H1 (cell line): ENCODE measurements around the gene PIK3C2G. TPM values are rescaled to one million over a fixed set of nuclear protein-coding genes. Genes with fewer than 3 reads are reported as not detected.

ENCODE experiments used
- CTCF ChIA-PET: fragments of 300-600 bp; sonication (Branson Sonifier 250); formaldehyde crosslinking; loops from one replicate; lab custom pipeline; 2021; ENCODE audit not compliant: partially characterized antibody; lab: Charles Lee
- POLR2A ChIA-PET: fragments of 300-600 bp; sonication (Branson Sonifier 250); formaldehyde crosslinking; loops from one replicate; lab custom pipeline; 2021; ENCODE audit warnings: inconsistent platforms; ENCODE audit not compliant: partially characterized antibody; lab: Charles Lee
- DNase-seq, 2 experiments: peaks; one replicate each; pipeline versions ENCODE4 v3.0.0 to v3.0.0-alpha.2; 2010 to 2022; ENCODE audit warnings: low spot score in 2 of 2, low read depth in 1 of 2, mixed read lengths in 1 of 2
- FAIRE-seq: peaks from 2 replicates; lab custom pipeline; 2011; peaks lifted over from hg19 to GRCh38; lab: Jason Lieb, UNC
- H2AFZ ChIP-seq: 2 replicates; pipeline ENCODE4 v1.8.1; 2012; ENCODE audit warnings: low read length, inconsistent platforms
- H2AK5ac ChIP-seq: 2 replicates; pipeline ENCODE4 v1.6.1; 2013; ENCODE audit warnings: low read depth, low read length
- H2BK120ac ChIP-seq: replicated peaks from 2 replicates; pipeline ENCODE3; 2013; ENCODE audit warnings: low read depth, low read length, inconsistent platforms
- H2BK12ac ChIP-seq: 2 replicates; pipeline ENCODE4 v1.6.1; 2013; ENCODE audit warnings: low read depth, low read length
- H2BK15ac ChIP-seq: 2 replicates; pipeline ENCODE4 v1.6.1; 2013; ENCODE audit warnings: low read length
- H2BK20ac ChIP-seq: 2 replicates; pipeline ENCODE4 v1.6.1; 2013; ENCODE audit warnings: low read length
- H2BK5ac ChIP-seq: 2 replicates; pipeline ENCODE4 v1.6.1; 2013; ENCODE audit warnings: low read depth, low read length
- H3K14ac ChIP-seq: 2 replicates; pipeline ENCODE4 v1.6.1; 2013; ENCODE audit warnings: inconsistent platforms; ENCODE audit not compliant: insufficient read length
- H3K18ac ChIP-seq: 2 replicates; pipeline ENCODE4 v1.6.1; 2013; ENCODE audit warnings: low read length; ENCODE audit errors: extremely low read depth
- H3K23ac ChIP-seq: 2 replicates; pipeline ENCODE4 v1.6.1; 2013; ENCODE audit warnings: inconsistent platforms; ENCODE audit not compliant: insufficient read length
- H3K23me2 ChIP-seq: 2 replicates; pipeline ENCODE4 v1.6.1; 2013; ENCODE audit warnings: low read depth, low read length
- H3K27ac ChIP-seq: 2 replicates; pipeline ENCODE4 v1.6.1; 2011; ENCODE audit warnings: low read depth, low read length, inconsistent platforms
- H3K27me3 ChIP-seq, 4 experiments: replicated peaks in 1 of 4; 1 replicate in 1 of 4; 2 replicates in 3 of 4; pipeline versions ENCODE4 v1.6.1 to v1.8.1; 2011 to 2013; ENCODE audit warnings: low read length in 3 of 4, mild to moderate bottlenecking in 3 of 4, inconsistent platforms in 2 of 4, mixed read lengths in 2 of 4, moderate library complexity in 1 of 4; ENCODE audit not compliant: control insufficient read depth in 3 of 4, insufficient read depth in 3 of 4; ENCODE audit errors: extremely low read depth in 1 of 4
- H3K36me3 ChIP-seq, 4 experiments: 2 replicates each; pipeline versions ENCODE4 v1.6.1 to v1.8.1; 2011 to 2013; ENCODE audit warnings: mild to moderate bottlenecking in 4 of 4, low read length in 3 of 4, moderate library complexity in 2 of 4, control low read depth in 1 of 4, inconsistent platforms in 1 of 4; ENCODE audit not compliant: insufficient read depth in 4 of 4, control insufficient read depth in 2 of 4
- H3K4ac ChIP-seq: replicated peaks from 2 replicates; pipeline ENCODE3; 2013; ENCODE audit warnings: low read length, low read depth, mixed read lengths, inconsistent platforms; ENCODE audit not compliant: insufficient read length
- H3K4me1 ChIP-seq, 4 experiments: replicated peaks in 1 of 4; 1 replicate in 1 of 4; 2 replicates in 3 of 4; pipeline versions ENCODE4 v1.6.1 to v1.8.1; 2011 to 2013; ENCODE audit warnings: low read length in 3 of 4, inconsistent platforms in 2 of 4, mixed read lengths in 1 of 4; ENCODE audit not compliant: insufficient read depth in 4 of 4, control insufficient read depth in 3 of 4
- H3K4me2 ChIP-seq, 2 experiments: 2 replicates each; pipeline versions ENCODE4 v1.6.1 to v1.8.1; 2011 to 2013; ENCODE audit warnings: low read depth in 2 of 2, low read length in 2 of 2, control low read depth in 1 of 2, inconsistent platforms in 1 of 2, mild to moderate bottlenecking in 1 of 2; ENCODE audit not compliant: insufficient read depth in 1 of 2
- H3K4me3 ChIP-seq, 4 experiments: fragments of 200-600, 300-600 bp in 1 of 4; sonication (generic), shearing (Covaris generic), sonication (Bioruptor Twin) in 1 of 4; 2 replicates each; pipeline versions ENCODE4 v1.5.1 to v1.8.1; 2011 to 2016; ENCODE audit warnings: low read length in 4 of 4, low read depth in 3 of 4, control low read depth in 2 of 4, inconsistent platforms in 2 of 4, mild to moderate bottlenecking in 2 of 4, mixed read lengths in 1 of 4, moderate library complexity in 1 of 4; ENCODE audit not compliant: insufficient read depth in 2 of 4; ENCODE audit errors: extremely low read depth in 1 of 4
- H3K56ac ChIP-seq: replicated peaks from 2 replicates; pipeline ENCODE3; 2013; ENCODE audit warnings: low read depth, mild to moderate bottlenecking, mixed read lengths, low read length, inconsistent platforms; ENCODE audit not compliant: insufficient read length
- H3K79me1 ChIP-seq: 2 replicates; pipeline ENCODE4 v1.6.1; 2013; ENCODE audit warnings: low read depth, low read length, control low read depth
- H3K79me2 ChIP-seq, 2 experiments: 2 replicates each; pipeline versions ENCODE4 v1.6.1 to v1.8.1; 2012 to 2013; ENCODE audit warnings: low read length in 2 of 2, mild to moderate bottlenecking in 2 of 2, inconsistent platforms in 1 of 2; ENCODE audit not compliant: insufficient read depth in 2 of 2, control insufficient read depth in 1 of 2
- H3K9ac ChIP-seq, 4 experiments: replicated peaks in 1 of 4; 1 replicate in 1 of 4; 2 replicates in 3 of 4; pipeline versions ENCODE4 v1.6.1 to v1.8.1; 2011 to 2013; ENCODE audit warnings: low read depth in 3 of 4, low read length in 3 of 4, control low read depth in 2 of 4, mild to moderate bottlenecking in 2 of 4, moderate library complexity in 2 of 4, inconsistent platforms in 1 of 4; ENCODE audit errors: extremely low read depth in 1 of 4
- H3K9me3 ChIP-seq, 2 experiments: 2 replicates each; pipeline versions ENCODE4 v1.6.1 to v1.8.1; 2012 to 2013; ENCODE audit warnings: mild to moderate bottlenecking in 2 of 2, moderate library complexity in 2 of 2, control low read depth in 1 of 2, inconsistent platforms in 1 of 2, low read depth in 1 of 2, low read length in 1 of 2, mixed read lengths in 1 of 2; ENCODE audit not compliant: insufficient read depth in 2 of 2
- H4K20me1 ChIP-seq, 2 experiments: replicated peaks in 1 of 2; 2 replicates each; pipeline versions ENCODE3 to v1.8.1; 2011 to 2013; ENCODE audit warnings: inconsistent platforms in 2 of 2, low read length in 2 of 2, mild to moderate bottlenecking in 1 of 2; ENCODE audit not compliant: insufficient read depth in 2 of 2, control insufficient read depth in 1 of 2
- H4K5ac ChIP-seq: 2 replicates; pipeline ENCODE4 v1.6.1; 2013; ENCODE audit warnings: low read length, low read depth, mixed read lengths, inconsistent platforms; ENCODE audit not compliant: insufficient read length
- H4K8ac ChIP-seq: 2 replicates; pipeline ENCODE4 v1.8.0; 2013; ENCODE audit warnings: mild to moderate bottlenecking, moderate library complexity, low read length, inconsistent platforms; ENCODE audit not compliant: insufficient read depth; ENCODE audit errors: extremely low read depth
- H4K91ac ChIP-seq: replicated peaks from 2 replicates; pipeline ENCODE3; 2013; ENCODE audit warnings: low read length, mixed read lengths, inconsistent platforms; ENCODE audit not compliant: insufficient read length
- CEBPB ChIP-seq: IDR thresholded peaks from 2 replicates; pipeline ENCODE4 v1.6.1; 2012; ENCODE audit warnings: low read depth, low read length
- CTCF ChIP-seq, 3 experiments: IDR thresholded peaks; 1 replicate in 2 of 3; 2 replicates in 1 of 3; pipeline versions ENCODE4 v1.5.1 to v1.6.1; 2011; ENCODE audit warnings: low read length in 3 of 3, mild to moderate bottlenecking in 3 of 3, inconsistent platforms in 2 of 3, low read depth in 1 of 3, moderate library complexity in 1 of 3; ENCODE audit not compliant: insufficient read depth in 1 of 3; ENCODE audit errors: control extremely low read depth in 1 of 3
- JUN ChIP-seq: IDR thresholded peaks from 2 replicates; pipeline ENCODE4 v1.6.1; 2011; ENCODE audit warnings: low read depth, mild to moderate bottlenecking, improper control_type of control experiment, low read length
- PHF8 ChIP-seq: fragments of 200-600 bp; sonication (generic); conservative IDR thresholded peaks from 2 replicates; pipeline ENCODE4 v1.7.1; 2012; ENCODE audit warnings: low read depth, mild to moderate bottlenecking, inconsistent platforms, low read length, moderate library complexity
- RAD21 ChIP-seq, 2 experiments: IDR thresholded peaks in 1 of 2; conservative IDR thresholded peaks in 1 of 2; 2 replicates each; pipeline ENCODE4 v1.6.1; 2011; ENCODE audit warnings: low read depth in 2 of 2, low read length in 2 of 2, improper control_type of control experiment in 1 of 2, inconsistent platforms in 1 of 2, mild to moderate bottlenecking in 1 of 2, moderate library complexity in 1 of 2
- TEAD4 ChIP-seq: IDR thresholded peaks from 2 replicates; pipeline ENCODE4 v1.6.1; 2012; ENCODE audit warnings: low read depth, low read length, inconsistent platforms, mixed read lengths
- WGBS, 2 experiments: shearing (Covaris generic) in 1 of 2; methylation state at CpG; one replicate each; pipeline versions ENCODE4 v1.1.6 to v1.1.7; 2013 to 2015; ENCODE audit warnings: low lambda C conversion rate in 2 of 2, mixed read lengths in 2 of 2, inconsistent platforms in 1 of 2, low coverage in 1 of 2, missing lambda C conversion rate in 1 of 2; ENCODE audit not compliant: insufficient replicate concordance in 2 of 2, insufficient coverage in 1 of 2, insufficient read length in 1 of 2; ENCODE audit errors: extremely low coverage in 1 of 2, missing lambda C conversion rate in 1 of 2; 5-methylcytosine and 5-hydroxymethylcytosine counted together
- polyA plus RNA-seq, 7 experiments: library from polyadenylated mRNA; depleted of rRNA in 3 of 7; stranded (reverse) in 5 of 7; unstranded in 2 of 7; fragments of >200 nt in 5 of 7; fragments of 200-250 nt in 2 of 7; gene quantifications; 1 replicate in 5 of 7; 2 replicates in 1 of 7; 4 replicates in 1 of 7; pipeline versions ENCODE4 v1.2.1 to v1.2.3, GENCODE V29; 2011 to 2013; ENCODE audit warnings: missing spikeins in 2 of 7, mixed read lengths in 2 of 7
- total RNA-seq: library from RNA; stranded (reverse); fragmentation: NEBNext Ultra II Directional; extraction: Animal tissue kit (Norgen Biotek cat#: 25700); gene quantifications from 2 replicates; pipeline ENCODE4 v1.2.1, GENCODE V29; 2021

The PIK3C2G gene
- total and polyA plus RNA-seq, 2 of the 8 experiments (the other 6 are each of a cell fraction or from before 2014, with no cell fraction given) = not detected

GRCh38 chr12:18320036-18320617 is 58.8 kb downstream of the PIK3C2G start:
- POLR2A ChIA-PET = no interaction called here
- H3K4me2 ChIP-seq = no peak overlapping the region

More at GRCh38 chr12:18320036-18320617, 58.8 kb downstream of the PIK3C2G start:
- Histone ChIP-seq H2BK12ac (no peak overlapping the region), H3K9ac (no peak overlapping the region), H3K14ac (no peak overlapping the region), H3K18ac (no peak overlapping the region), H4K8ac (no peak overlapping the region), H3K79me2 (no peaks in the 10 kb centered on the region), H3K27ac (no peak overlapping the region), H2BK15ac (no peak overlapping the region), H3K4ac (no peak overlapping the region), H3K79me1 (no peaks in the 10 kb centered on the region), H3K9me3 (no peaks in the 10 kb centered on the region), H2AFZ (no peak overlapping the region), H2BK5ac (no peak overlapping the region), H2AK5ac (no peak overlapping the region), H3K4me3 (no peak overlapping the region), H2BK20ac (no peak overlapping the region), H4K5ac (no peak overlapping the region), H2BK120ac (no peak overlapping the region), H4K20me1 (no peaks in the 10 kb centered on the region), H3K27me3 (no peaks in the 10 kb centered on the region)
- CTCF ChIA-PET = interaction anchor here (0.6 to 5.9 kb wide), 22 partner anchors 10 to 999 kb away, joined by 3 to 53 read pairs (median 4); partner anchors contain the start of gene PIK3C2G
- FAIRE-seq = peak; percentile 100
- DNase-seq = peak in 1 of 2 experiments; percentile 3
- TF ChIP-seq JUN (no peak), CEBPB (peak; percentile 85), TEAD4 (peak; percentile 99), PHF8 (no peak), CTCF (IDR thresholded peaks at IDR 0.05; ENCODE audit: control extremely low read depth in 1 of 3, insufficient read depth in 1 of 3, low read depth in 1 of 3, low read length in 3 of 3) (peak in 1 of 3 experiments; percentile 63; a peak in 2 of 4 replicates), RAD21 (IDR thresholded peaks at IDR 0.05 in 1 of 2, conservative IDR thresholded peaks at IDR 0.05 in 1 of 2; ENCODE audit: low read depth in 2 of 2, low read length in 2 of 2) (peak; percentile 57 to 59)
- TF ChIP-seq, all 59 proteins: peak for 4
- H4K91ac ChIP-seq = no peak overlapping the region
- no peak overlapping the region for H3K56ac ChIP-seq
- WGBS, 2 experiments = 64% methylated on average over 6 of the region's 6 CpGs; no CpG with 5 or more reads in 1 of the 2 experiments
- H3K36me3 ChIP-seq = no peaks in the 10 kb centered on the region
- H3K23ac ChIP-seq = no peak overlapping the region
- no peaks in the 10 kb centered on the region for H3K23me2 ChIP-seq
- peaks cover 0 to 2% (median 0%) of the 10 kb centered on the region in 4 experiments; a peak in 1 of 7 replicates for H3K4me1 ChIP-seq
